ENCODE data around the gene TAAR5.
A peak's percentile ranks its signal among the peaks of the same experiment; 100 is the strongest.

Gene TAAR5

GRCh38 chr6:132598473-132598872 is 8.9 kb upstream of the TAAR5 start:
- no peak for DNase-seq (ENCODE audit: low read depth, low spot score)
- peak; percentile 41 for TF ChIP-seq CTCF (IDR thresholded peaks at IDR 0.05; ENCODE audit: low read depth, low read length)
- H3K4me3 ChIP-seq (ENCODE audit: low read depth, low read length) = no peak overlapping the region
- in situ Hi-C loops (cut with HindIII; ENCODE audit: low sequenced_read_pairs) = no loop called here

GRCh38 chr6:132596201-132596600 is 6.7 kb upstream of the TAAR5 start:
- in situ Hi-C loops (cut with HindIII; ENCODE audit: low sequenced_read_pairs) = no loop called here
- H3K4me3 ChIP-seq (ENCODE audit: low read depth, low read length) = no peak overlapping the region
- no peak for DNase-seq (ENCODE audit: low read depth, low spot score)
- no peak for TF ChIP-seq CTCF (IDR thresholded peaks at IDR 0.05; ENCODE audit: low read depth, low read length)

GRCh38 chr6:132592855-132593254 is 3.3 kb upstream of the TAAR5 start:
- no peak for DNase-seq (ENCODE audit: low read depth, low spot score)
- no peak overlapping the region for H3K4me3 ChIP-seq (ENCODE audit: low read depth, low read length)
- TF ChIP-seq CTCF (IDR thresholded peaks at IDR 0.05; ENCODE audit: low read depth, low read length) = no peak
- in situ Hi-C loops (cut with HindIII; ENCODE audit: low sequenced_read_pairs) = no loop called here

GRCh38 chr6:132590362-132590761 is 821 bp upstream of the TAAR5 start:
- no peak for TF ChIP-seq CTCF (IDR thresholded peaks at IDR 0.05; ENCODE audit: low read depth, low read length)
- no peak for DNase-seq (ENCODE audit: low read depth, low spot score)
- no peak overlapping the region for H3K4me3 ChIP-seq (ENCODE audit: low read depth, low read length)
- in situ Hi-C loops (cut with HindIII; ENCODE audit: low sequenced_read_pairs) = no loop called here

- DNase-seq (ENCODE audit: low read depth, low spot score) = no peak
- no peak for TF ChIP-seq CTCF (IDR thresholded peaks at IDR 0.05; ENCODE audit: low read depth, low read length)
Measured at GRCh38 chr6:132587424-132587823, 2.1 kb downstream of the TAAR5 start.

GRCh38 chr6:132584698-132585097 is 4.8 kb downstream of the TAAR5 start:
- TF ChIP-seq CTCF (IDR thresholded peaks at IDR 0.05; ENCODE audit: low read depth, low read length) = no peak
- no peak for DNase-seq (ENCODE audit: low read depth, low spot score)
- no peak overlapping the region for H3K4me3 ChIP-seq (ENCODE audit: low read depth, low read length)
- in situ Hi-C loops (cut with HindIII; ENCODE audit: low sequenced_read_pairs) = no loop called here

More at GRCh38 chr6:132587424-132587823, 2.1 kb downstream of the TAAR5 start:
- H3K4me3 ChIP-seq (ENCODE audit: low read depth, low read length) = no peak overlapping the region
- in situ Hi-C loops (cut with HindIII; ENCODE audit: low sequenced_read_pairs) = no loop called here

- no peak for TF ChIP-seq CTCF (IDR thresholded peaks at IDR 0.05; ENCODE audit: low read depth, low read length)
- DNase-seq (ENCODE audit: low read depth, low spot score) = no peak
- no peak overlapping the region for H3K4me3 ChIP-seq (ENCODE audit: low read depth, low read length)
- in situ Hi-C loops (cut with HindIII; ENCODE audit: low sequenced_read_pairs) = no loop called here
Measured at GRCh38 chr6:132571774-132572173, 17.8 kb downstream of the TAAR5 start.

All from astrocyte of the spinal cord (primary cell).